NCI-H128 (cell line): Measurements from ENCODE around the gene TLR6.

Experiments used
- DNase-seq: peaks from one replicate; lab custom pipeline; 2025; ENCODE audit not compliant: unreplicated experiment; lab: John Stamatoyannopoulos, UW

TLR6 gene

DNA sequence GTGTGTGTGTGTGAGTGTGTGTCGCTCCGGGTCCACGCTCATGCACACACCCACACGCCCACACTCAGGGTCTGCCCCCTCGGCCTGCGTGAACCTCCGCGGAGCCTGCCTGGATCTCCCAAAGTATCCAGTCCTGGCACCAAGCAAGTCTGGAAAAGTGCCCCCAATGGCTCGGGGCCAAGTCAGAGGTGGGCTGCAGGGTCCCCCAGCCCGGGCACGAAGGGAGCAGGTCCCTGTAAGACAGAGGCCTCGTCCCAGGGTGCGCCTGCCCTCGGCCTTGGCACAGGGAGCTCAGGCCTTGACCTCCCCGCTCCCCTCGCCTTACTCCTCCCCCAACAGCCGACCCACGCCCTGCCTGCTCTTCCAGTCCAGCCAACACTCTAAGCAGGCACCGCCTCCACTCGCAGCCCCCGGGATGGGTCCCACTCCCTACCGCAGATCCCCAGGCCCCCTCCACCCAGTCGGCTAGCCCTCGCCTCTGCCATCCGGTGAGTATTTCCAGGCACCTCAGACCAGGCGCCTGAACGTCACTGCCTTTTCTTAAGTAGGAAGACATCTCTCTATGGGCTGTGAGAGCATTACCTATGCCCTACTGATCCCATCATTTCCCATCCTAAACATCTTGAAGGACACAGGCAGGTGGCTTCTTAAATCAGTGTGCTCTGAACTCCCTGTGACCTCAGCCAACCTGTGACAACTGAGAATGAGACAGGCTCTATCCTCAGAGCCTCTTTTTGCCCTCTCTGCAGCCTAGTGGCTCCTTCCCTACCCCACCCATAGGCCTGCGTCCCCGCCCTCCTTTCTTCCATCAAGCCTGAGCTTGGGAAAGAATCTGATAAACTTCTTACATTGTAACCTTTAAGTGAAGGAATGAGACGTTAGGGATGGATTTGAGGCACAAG lies 11.7 kb upstream of the TLR6 start:
- no peak for DNase-seq

GRCh38 chr4:38867478-38868058 lies 11.0 kb upstream of the TLR6 start, which contains the start of gene FAM114A1:
Gene FAM114A1 (plus strand): TSS chr4:38867806. CDS start chr4:38878079, 10,273 bp downstream.
- no peak for DNase-seq

DNA sequence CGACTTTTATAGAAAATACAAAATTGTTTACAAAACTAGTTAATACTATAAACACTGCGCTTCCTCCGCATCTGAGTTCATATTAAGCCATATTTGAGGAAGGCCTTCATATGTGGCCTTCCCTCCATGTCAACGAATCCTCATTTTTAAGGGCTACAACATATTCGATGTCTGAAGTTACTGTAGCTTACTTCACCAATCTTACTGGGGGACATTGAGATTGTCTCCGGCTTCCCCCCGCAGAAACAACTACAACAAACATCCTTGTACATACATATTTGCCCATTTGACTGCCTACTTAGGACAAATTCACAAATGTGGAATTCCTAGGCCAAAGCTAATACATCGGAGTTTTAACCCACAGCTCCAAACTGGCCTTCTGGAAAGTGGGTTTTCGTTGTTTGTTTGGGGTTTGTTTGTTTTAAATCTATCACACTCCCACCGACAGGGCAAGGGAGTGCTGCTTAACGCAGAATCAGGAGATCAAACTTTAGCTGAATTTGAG lies 10.4 kb upstream of the TLR6 start:
- DNase-seq, result no peak

DNA sequence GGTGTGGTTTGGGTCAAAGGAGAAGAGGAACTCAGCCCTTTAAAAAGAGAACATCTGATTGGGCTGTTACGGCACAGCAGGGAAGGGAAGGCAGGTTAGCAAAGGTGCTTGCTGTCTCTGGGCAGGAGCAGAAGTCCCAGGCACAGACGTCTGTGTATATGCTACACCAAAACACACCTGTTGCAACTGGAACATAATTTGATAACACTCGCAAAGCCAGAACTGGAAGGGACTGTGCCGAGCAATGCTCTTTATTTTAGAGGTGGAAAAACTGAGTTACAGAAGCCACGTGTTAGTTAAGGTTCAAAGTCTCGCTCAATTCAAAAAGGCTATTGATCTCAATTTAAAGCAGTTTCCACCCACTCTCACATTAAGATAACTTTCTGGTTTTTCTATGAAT lies 8.8 kb upstream of the TLR6 start:
- no peak for DNase-seq

DNA sequence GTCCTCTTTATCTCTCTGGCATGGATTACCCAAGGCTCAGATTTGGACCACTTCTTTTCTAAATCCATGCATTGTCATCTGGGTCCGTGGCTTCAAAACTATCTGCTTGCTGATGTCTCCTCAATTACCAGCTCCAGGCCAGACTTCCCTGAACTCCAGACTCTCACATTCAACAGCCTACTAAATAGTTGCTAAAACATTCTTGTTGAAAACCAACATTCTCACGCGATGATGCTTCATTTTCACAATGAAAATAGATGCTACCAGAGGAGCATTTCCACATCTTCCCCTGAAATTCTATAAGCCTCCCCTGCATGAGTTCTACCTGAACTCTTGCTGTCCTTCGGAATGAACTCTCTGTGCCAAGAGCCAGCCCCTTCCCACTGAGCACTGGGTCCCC lies 5.2 kb upstream of the TLR6 start:
- no peak for DNase-seq

GRCh38 chr4:38860788-38861424 lies 4.3 kb upstream of the TLR6 start:
- no peak for DNase-seq

DNA sequence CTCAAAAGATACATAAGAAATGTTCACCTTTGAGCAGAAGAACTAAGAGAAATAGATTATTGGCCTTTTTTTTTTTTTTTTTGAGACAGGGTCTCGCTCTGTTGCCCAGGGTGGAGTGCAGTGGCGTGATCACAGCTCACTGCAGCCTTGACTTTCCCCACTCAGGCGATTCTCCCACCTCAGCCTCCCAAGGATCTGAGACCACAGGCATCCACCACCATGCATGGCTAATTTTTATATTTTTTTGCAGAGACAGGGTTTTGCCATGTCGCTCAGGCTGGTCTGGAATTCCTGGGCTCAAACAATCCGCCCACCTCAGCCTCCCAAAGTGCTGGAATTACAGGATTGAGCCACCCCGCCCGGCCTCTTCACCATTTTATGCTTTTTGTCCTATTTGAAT lies 2.9 kb upstream of the TLR6 start:
- DNase-seq, result no peak

DNA sequence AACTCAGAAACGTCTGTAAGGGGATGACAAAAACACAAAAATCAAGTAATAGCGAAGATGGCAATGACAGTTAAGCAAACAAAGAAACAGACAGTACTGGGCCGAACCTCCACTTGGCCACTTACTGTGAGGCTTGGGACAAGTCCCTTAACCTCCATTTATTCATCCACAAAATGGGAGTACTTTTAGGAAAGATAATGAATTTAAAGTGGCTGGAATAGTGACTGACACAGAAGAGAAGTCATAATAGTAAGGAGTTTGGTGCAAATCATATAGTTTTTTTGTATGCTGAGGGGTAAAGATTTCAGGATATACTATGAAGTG lies 1.4 kb upstream of the TLR6 start:
- no peak for DNase-seq

DNA sequence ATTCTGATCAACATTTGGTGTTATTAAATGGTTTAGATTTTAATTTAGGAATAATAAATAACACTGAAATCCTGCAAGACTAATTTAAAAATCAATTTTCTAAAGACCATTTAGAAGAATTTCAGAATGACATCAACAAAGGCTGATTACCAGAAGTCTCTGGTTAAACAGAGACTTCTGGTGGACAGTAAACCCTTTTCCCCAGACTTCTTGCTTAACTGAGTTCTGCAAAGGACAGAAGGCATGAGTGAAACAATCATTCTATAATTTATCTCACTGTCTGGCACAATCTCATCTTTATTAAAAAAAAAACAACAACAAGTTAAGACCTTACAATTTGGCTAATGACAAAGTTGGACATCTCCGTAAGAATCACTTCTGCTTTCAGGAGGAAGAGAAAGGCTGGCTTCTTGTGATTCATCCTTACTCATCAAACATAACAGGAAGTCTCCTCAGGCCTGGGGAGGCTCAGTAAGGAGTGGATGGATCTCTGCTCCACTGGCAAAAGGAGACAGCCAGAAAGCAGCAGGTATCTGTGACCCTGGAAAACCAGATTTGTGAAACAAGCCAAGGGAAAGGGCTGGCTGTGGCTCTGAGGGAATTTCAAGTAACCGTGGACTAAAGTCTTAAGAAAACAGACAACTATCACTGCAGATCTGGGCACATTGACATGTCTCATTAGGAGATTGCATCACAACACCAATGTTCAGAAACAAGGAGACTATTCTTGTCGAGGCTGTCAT lies 908 bp upstream of the TLR6 start:
- DNase-seq, result no peak

- DNase-seq, result no peak
Measured at GRCh38 chr4:38856046-38856445, 571 bp downstream of the TLR6 start.

GRCh38 chr4:38855466-38855865 lies 1.2 kb downstream of the TLR6 start:
- DNase-seq, result no peak

- DNase-seq, result no peak
Measured at GRCh38 chr4:38846015-38846414, 10.6 kb downstream of the TLR6 start.

- DNase-seq, result peak; percentile 20
Measured at GRCh38 chr4:38842994-38843393, 13.6 kb downstream of the TLR6 start.

DNA sequence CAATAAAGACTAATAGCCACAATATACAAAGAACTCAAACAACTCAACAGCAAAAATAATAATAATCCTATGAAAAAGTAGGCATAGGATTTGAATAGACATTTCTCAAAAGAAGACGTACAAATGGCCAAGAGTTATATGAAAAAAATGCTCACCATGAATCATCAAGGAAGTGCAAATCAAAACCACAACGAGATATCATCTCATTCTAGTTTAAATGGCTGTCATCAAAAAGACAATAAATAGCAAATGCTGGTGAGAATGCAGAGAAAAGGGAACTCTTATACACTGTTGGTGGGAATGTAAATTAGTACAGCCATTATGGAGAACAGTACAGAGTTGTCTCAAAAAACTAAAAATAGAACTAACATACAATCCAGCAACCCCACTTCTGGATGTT lies 18.8 kb downstream of the TLR6 start:
- no peak for DNase-seq

DNA sequence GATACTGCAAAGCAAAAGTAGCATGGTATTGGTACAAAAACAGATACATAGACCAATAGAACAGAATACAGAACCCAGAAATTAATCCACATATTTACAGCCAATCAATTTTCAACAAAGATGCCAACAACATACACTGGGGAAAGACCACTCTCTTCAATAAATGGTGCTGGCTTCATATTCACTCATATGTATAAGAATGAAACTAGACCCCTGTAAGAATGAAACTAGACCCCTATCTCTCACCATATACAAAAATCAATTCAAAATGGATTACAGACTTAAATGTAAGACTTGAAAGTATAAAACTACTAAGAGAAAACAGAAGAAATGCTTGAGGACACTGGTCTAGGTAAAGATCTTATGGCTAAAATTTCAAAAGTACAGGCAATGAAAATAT lies 19.3 kb downstream of the TLR6 start:
- DNase-seq, result no peak

DNA sequence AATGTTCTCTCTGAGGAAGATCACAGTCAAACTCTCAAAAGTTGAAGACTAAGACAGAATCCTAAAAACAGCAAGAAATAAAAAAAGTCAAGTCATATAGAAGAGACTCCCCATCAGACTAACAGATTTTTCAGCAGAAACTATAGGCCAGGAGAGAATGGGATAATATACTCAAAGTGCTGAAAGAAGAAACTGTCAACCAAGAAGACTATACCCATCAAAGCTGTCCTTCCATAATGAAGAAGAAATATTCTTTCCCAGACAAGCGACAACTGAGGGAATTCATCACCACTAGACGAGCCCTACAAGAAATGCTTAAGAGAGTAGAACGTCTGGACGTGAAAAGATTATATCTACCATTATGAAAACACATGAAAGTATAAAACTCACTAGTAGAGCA lies 22.0 kb downstream of the TLR6 start:
- DNase-seq, result no peak

GRCh38 chr4:38832624-38833528 lies 23.7 kb downstream of the TLR6 start:
- no peak for DNase-seq

GRCh38 chr4:38832206-38832605 lies 24.4 kb downstream of the TLR6 start:
- no peak for DNase-seq

DNA sequence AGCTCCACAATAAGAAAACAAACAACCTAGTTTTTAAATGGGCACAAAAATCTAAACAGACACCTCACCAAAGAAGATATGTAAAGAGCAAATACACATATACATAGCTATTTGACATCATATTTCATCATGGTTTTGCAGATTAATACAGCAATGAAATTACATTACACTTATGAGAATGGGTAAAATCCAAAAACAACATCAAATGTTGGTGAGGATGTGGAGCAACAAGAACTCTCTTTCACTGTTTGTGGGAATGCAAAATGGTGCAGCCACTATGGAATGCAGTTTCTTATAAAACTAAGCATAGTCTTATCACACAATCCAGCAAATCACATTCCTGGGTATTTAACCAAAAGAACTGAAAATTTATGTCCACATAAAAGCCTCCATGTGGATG lies 25.0 kb downstream of the TLR6 start:
- DNase-seq, result no peak

GRCh38 chr4:38829237-38829636 lies 27.4 kb downstream of the TLR6 start:
- DNase-seq, result no peak
